ENCODE data around the gene AREG.
"Not testable (repeated sequence)": the region's sequence is repeated elsewhere in the genome, so short reads cannot be mapped to it uniquely, and the experiment has no call there.

The AREG gene

GRCh38 chr4:74444891-74445642 lies at the start of gene AREG:
TSS of gene AREG (plus strand) at chr4:74445136. CDS start at chr4:74445346, 210 bp downstream.
- DNase-seq (ENCODE audit: low spot score) = peak; percentile 1

GRCh38 chr4:74395633-74396032 lies 49.3 kb upstream of the AREG start:
- no peak for DNase-seq (ENCODE audit: low spot score)

- DNase-seq (ENCODE audit: low spot score) = no peak
Observed at GRCh38 chr4:74397748-74398426, 47.0 kb upstream of the AREG start.

- not testable (repeated sequence) for DNase-seq (ENCODE audit: low spot score)
Observed at GRCh38 chr4:74398894-74399589, 45.9 kb upstream of the AREG start.

DNA sequence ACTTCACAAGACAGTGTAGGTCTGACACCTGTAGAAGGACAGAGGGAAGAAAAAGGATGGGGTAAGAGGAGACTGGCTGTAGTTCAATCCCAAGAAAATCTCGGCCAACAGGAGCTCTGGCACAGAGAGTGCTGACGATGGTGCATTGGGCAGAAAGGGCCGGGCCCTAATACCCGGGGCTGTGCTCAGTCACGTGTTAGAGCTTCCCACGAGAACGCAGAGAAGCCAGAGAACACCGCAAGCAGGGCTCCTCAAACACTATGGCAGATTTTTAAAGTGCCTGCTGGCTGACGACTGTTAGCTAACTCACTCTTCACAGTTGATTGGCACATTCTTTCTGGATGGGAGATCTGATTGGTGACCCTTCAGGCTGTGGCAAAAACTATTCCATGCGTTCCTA lies 44.5 kb upstream of the AREG start:
- DNase-seq (ENCODE audit: low spot score) = no peak

GRCh38 chr4:74402692-74403456 lies 42.1 kb upstream of the AREG start:
- peak; percentile 5 for DNase-seq (ENCODE audit: low spot score)

GRCh38 chr4:74407891-74408290 lies 37.0 kb upstream of the AREG start:
- no peak for DNase-seq (ENCODE audit: low spot score)

GRCh38 chr4:74408639-74409038 lies 36.3 kb upstream of the AREG start:
- DNase-seq (ENCODE audit: low spot score) = no peak

GRCh38 chr4:74410272-74410671 lies 34.7 kb upstream of the AREG start:
- DNase-seq (ENCODE audit: low spot score) = no peak

- DNase-seq (ENCODE audit: low spot score) = no peak
Observed at GRCh38 chr4:74412225-74412624, 32.7 kb upstream of the AREG start.

- DNase-seq (ENCODE audit: low spot score) = no peak
Observed at GRCh38 chr4:74413265-74413664, 31.7 kb upstream of the AREG start.

GRCh38 chr4:74414149-74414809 lies 30.7 kb upstream of the AREG start:
- no peak for DNase-seq (ENCODE audit: low spot score)

DNA sequence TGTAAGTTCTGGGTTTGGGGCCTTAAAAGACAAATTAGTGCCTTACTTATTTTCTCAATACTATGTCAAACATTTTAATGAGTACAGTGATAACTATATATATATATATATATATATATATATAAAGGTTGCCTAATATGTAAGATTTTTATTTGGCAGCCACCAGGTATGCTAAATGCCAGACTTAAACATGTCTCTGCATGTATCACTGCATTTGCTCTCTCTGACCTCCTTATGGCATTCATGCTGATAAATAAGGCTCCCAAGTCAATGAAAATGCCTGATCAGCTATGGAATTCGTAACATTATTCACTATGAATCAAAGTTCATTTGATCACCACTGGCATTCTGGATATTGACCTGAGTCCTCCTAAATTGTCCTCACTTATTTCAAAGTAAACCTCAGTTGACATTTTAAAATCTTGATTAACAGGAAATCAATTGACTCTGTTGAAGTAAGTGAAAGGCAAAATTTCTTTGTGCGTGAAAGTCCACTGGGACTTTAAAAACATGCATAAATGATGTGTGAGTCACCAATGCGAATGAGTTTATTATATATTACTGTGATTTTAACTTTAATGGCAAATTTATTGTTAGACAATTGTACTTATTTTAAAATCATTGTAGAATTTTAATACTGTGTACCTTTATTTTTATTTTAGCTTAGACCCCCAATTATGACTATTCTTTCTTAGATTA lies 29.2 kb upstream of the AREG start:
- DNase-seq (ENCODE audit: low spot score) = no peak

DNA sequence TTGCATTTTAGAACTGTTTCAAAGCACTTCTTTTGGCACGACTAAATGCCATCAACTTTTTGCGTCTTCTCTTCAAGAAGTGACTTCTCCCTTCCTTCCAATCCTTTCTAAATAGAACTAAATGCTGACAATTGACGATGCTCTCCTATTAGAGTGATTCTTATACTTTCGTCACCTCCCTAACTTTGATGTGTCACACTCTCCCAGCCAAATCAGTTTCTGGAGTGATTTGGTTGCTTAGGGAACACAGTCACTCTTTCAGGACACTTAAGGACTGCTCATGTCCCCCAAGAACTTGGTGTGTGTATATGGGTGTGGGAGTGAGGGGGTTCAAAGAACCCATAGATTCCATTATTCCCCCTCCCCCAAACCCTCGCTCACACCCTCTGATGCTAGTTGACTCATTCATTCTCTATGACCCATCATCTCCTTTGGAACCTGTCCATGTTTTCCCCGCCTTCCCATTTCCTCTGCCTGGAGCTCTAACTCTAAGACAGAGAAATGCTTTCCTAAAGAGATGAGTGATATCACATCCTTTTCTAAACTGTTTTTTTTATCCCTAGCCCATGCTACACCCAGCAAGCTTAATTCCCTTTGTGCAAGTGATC lies 26.8 kb upstream of the AREG start:
- DNase-seq (ENCODE audit: low spot score) = no peak

- DNase-seq (ENCODE audit: low spot score) = no peak
Observed at GRCh38 chr4:74420863-74421262, 24.1 kb upstream of the AREG start.

DNA sequence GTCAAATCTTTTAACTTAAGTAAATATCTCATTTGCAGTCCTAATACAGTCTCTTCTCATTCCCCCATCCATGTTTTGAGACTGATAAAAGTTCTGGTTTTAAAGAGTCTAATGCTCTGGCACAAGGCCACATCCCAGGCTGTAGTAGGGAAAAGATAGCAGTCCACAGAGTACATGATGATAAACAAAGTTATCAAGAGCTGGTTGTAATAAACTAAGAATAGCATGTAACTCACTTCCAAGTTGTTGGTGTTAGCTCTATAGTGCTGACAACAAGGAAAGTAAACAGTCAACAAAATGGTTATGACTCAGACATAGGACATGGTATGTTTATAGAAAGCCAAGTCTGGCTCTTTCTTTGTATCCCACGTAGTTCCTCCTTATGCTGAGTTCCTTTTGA lies 21.8 kb upstream of the AREG start:
- DNase-seq (ENCODE audit: low spot score) = no peak

DNA sequence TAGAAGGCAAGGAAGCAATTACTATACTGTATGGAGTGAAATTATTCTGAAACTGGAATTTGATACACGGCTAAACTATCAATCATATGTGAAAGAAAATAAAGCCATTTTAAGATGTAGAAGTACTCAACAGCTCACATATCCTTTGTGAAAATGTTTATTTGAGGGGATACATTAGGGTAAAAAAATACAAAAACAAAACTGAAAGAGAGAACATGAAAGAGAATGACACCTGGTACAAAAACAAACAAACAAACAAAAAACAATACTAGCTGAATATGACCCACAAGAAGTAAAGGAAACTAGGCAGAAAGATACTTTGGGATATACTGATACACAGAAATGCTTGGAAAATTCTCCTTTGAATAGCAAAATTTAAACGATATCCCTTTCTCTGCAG lies 20.8 kb upstream of the AREG start:
- DNase-seq (ENCODE audit: low spot score) = no peak

DNA sequence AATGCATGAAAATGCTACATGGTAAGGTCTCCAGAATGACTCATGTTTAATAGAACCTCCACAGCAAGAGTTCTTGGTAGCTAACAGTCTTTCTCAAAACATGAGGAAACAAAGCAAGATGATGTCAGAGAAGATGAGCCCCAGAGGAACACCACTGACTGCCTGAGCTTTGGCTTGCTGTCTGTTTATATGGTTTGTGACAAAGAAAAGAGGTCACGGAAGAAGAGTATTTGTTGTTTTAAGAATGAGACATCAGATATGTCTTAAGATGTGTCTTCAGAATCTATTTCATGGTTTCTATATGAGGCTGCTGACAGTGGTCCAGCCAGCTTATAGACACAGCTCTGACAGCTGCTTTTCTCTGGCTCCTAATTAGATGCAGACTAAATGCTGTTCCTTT lies 18.8 kb upstream of the AREG start:
- no peak for DNase-seq (ENCODE audit: low spot score)

GRCh38 chr4:74428276-74428675 lies 16.7 kb upstream of the AREG start:
- DNase-seq (ENCODE audit: low spot score) = no peak

GRCh38 chr4:74431113-74431826 lies 13.7 kb upstream of the AREG start:
- no peak for DNase-seq (ENCODE audit: low spot score)

All from NAMALWA (cell line).